IMR-90 (cell line): ENCODE measurements around the gene SEH1L. TPM values are rescaled to one million over a fixed set of nuclear protein-coding genes. Genes with fewer than 3 reads are reported as not detected.

ENCODE experiments used
- ATAC-seq: fragments of 200-7000 bp; cut with Tn5 transposase; 2 replicates; pipeline ENCODE4 v1.9.1; 2020; ENCODE audit warnings: low read depth, mild to moderate bottlenecking, moderate library complexity
- BruUV-seq: library from RNA; stranded (reverse); fragments of 400-500 nt; replicated peaks from 2 replicates; lab custom pipeline; 2021; lab: Mats Ljungman, UMichigan
- CTCF ChIA-PET: fragments of 300-600 bp; formaldehyde crosslinking; extraction: SDS; loops from one replicate; lab custom pipeline; 2021; ENCODE audit warnings: antibody characterized with exemption; lab: Yijun Ruan, JAX
- POLR2A ChIA-PET: fragments of 300-600 bp; sonication (Branson Sonifier 250); formaldehyde crosslinking; loops from one replicate; lab custom pipeline; 2022; ENCODE audit warnings: antibody characterized with exemption; ENCODE audit not compliant: unreplicated experiment; lab: Charles Lee
- DNase-seq: peaks from one replicate; pipeline ENCODE4 v3.0.0; 2013
- H2AFZ ChIP-seq: replicated peaks from 2 replicates; pipeline ENCODE3; 2013; ENCODE audit warnings: low read length, mild to moderate bottlenecking; ENCODE audit not compliant: poor library complexity
- H2AK5ac ChIP-seq: 2 replicates; pipeline ENCODE4 v1.6.1; 2013; ENCODE audit warnings: low read depth, low read length, inconsistent platforms
- H2AK9ac ChIP-seq: replicated peaks from 2 replicates; pipeline ENCODE3; 2013; ENCODE audit warnings: mild to moderate bottlenecking, low read depth, low read length, moderate library complexity; ENCODE audit not compliant: poor library complexity
- H2BK120ac ChIP-seq: 2 replicates; pipeline ENCODE4 v1.6.1; 2013; ENCODE audit warnings: low read depth, low read length, inconsistent platforms
- H2BK15ac ChIP-seq: 3 replicates; pipeline ENCODE4 v1.6.1; 2013; ENCODE audit warnings: low read depth, low read length, inconsistent platforms
- H2BK20ac ChIP-seq: 2 replicates; pipeline ENCODE4 v1.6.1; 2013; ENCODE audit warnings: low read depth, mild to moderate bottlenecking, inconsistent platforms, low read length, moderate library complexity
- H2BK5ac ChIP-seq: 2 replicates; pipeline ENCODE4 v1.6.1; 2013; ENCODE audit warnings: mild to moderate bottlenecking, low read depth, low read length, inconsistent platforms; ENCODE audit not compliant: poor library complexity, severe bottlenecking
- H3K14ac ChIP-seq: replicated peaks from 2 replicates; pipeline ENCODE4 v1.6.1; 2013; ENCODE audit warnings: low read depth, low read length, inconsistent platforms
- H3K18ac ChIP-seq: 2 replicates; pipeline ENCODE4 v1.6.1; 2013; ENCODE audit warnings: low read depth, low read length, control low read depth
- H3K23ac ChIP-seq: 2 replicates; pipeline ENCODE4 v1.6.1; 2013; ENCODE audit warnings: low read depth, low read length, inconsistent platforms
- H3K27ac ChIP-seq: 2 replicates; pipeline ENCODE4 v1.5.1; 2013; ENCODE audit warnings: mild to moderate bottlenecking, control low read depth, low read length; ENCODE audit not compliant: insufficient read depth
- H3K27me3 ChIP-seq: 2 replicates; pipeline ENCODE4 v1.6.1; 2013; ENCODE audit warnings: low read length; ENCODE audit not compliant: control insufficient read depth, insufficient read depth
- H3K36me3 ChIP-seq: 2 replicates; pipeline ENCODE4 v1.6.1; 2013; ENCODE audit warnings: low read length, mixed read lengths; ENCODE audit not compliant: control insufficient read depth, insufficient read depth
- H3K4ac ChIP-seq: 2 replicates; pipeline ENCODE4 v1.6.1; 2013; ENCODE audit warnings: low read depth, low read length, inconsistent platforms
- H3K4me1 ChIP-seq: 2 replicates; pipeline ENCODE4 v1.6.1; 2013; ENCODE audit warnings: low read length, mixed read lengths; ENCODE audit not compliant: control insufficient read depth, insufficient read depth
- H3K4me2 ChIP-seq: 2 replicates; pipeline ENCODE4 v1.6.1; 2013; ENCODE audit warnings: low read depth, mild to moderate bottlenecking, control low read depth, low read length, moderate library complexity
- H3K4me3 ChIP-seq: 2 replicates; pipeline ENCODE4 v1.5.1; 2013; ENCODE audit warnings: low read depth, mild to moderate bottlenecking, control low read depth, low read length, moderate library complexity; ENCODE audit not compliant: insufficient read depth
- H3K56ac ChIP-seq: 2 replicates; pipeline ENCODE4 v1.6.1; 2013; ENCODE audit warnings: low read length, inconsistent platforms; ENCODE audit not compliant: insufficient read depth; ENCODE audit errors: extremely low read depth
- H3K79me1 ChIP-seq, 2 experiments: 2 replicates each; pipeline ENCODE4 v1.6.1; 2013; ENCODE audit warnings: low read length in 2 of 2, inconsistent platforms in 1 of 2, low read depth in 1 of 2
- H3K9ac ChIP-seq: 2 replicates; pipeline ENCODE4 v1.6.1; 2013; ENCODE audit warnings: low read depth, low read length, control low read depth
- H3K9me1 ChIP-seq: 2 replicates; pipeline ENCODE4 v1.6.1; 2013; ENCODE audit warnings: low read length, inconsistent platforms; ENCODE audit not compliant: insufficient read depth
- H3K9me3 ChIP-seq: 2 replicates; pipeline ENCODE4 v1.6.1; 2013; ENCODE audit warnings: low read length; ENCODE audit not compliant: control insufficient read depth, insufficient read depth
- H4K20me1 ChIP-seq: 2 replicates; pipeline ENCODE4 v1.6.1; 2013; ENCODE audit warnings: low read length, inconsistent platforms; ENCODE audit not compliant: insufficient read depth
- H4K5ac ChIP-seq: 2 replicates; pipeline ENCODE4 v1.6.1; 2013; ENCODE audit warnings: mild to moderate bottlenecking, low read depth, low read length, control low read depth
- H4K8ac ChIP-seq, 2 experiments: 2 replicates each; pipeline ENCODE4 v1.6.1; 2013; ENCODE audit warnings: low read depth in 2 of 2, low read length in 2 of 2, control low read depth in 1 of 2, inconsistent platforms in 1 of 2
- H4K91ac ChIP-seq: 2 replicates; pipeline ENCODE4 v1.6.1; 2013; ENCODE audit warnings: low read depth, low read length, inconsistent platforms; ENCODE audit not compliant: insufficient read depth
- BHLHE40 ChIP-seq: fragments of 150-350 bp; IDR thresholded peaks from 2 replicates; pipeline ENCODE4 v1.6.1; 2016; ENCODE audit warnings: mild to moderate bottlenecking, low read depth, low read length
- MAFK ChIP-seq: IDR thresholded peaks from 2 replicates; pipeline ENCODE4 v1.6.1; 2012; ENCODE audit warnings: low read depth, low read length, improper control_type of control experiment
- MAZ ChIP-seq: IDR thresholded peaks from 2 replicates; pipeline ENCODE4 v1.6.1; 2012; ENCODE audit warnings: low read depth, mild to moderate bottlenecking, low read length, improper control_type of control experiment, moderate library complexity, borderline replicate concordance
- RAD21 ChIP-seq: IDR thresholded peaks from 2 replicates; pipeline ENCODE4 v1.6.1; 2012; ENCODE audit warnings: low read length, improper control_type of control experiment
- RCOR1 ChIP-seq: IDR thresholded peaks from 2 replicates; pipeline ENCODE4 v1.6.1; 2012; ENCODE audit warnings: mild to moderate bottlenecking, low read length, improper control_type of control experiment; ENCODE audit not compliant: insufficient replicate concordance
- RFX5 ChIP-seq: IDR thresholded peaks from 2 replicates; pipeline ENCODE4 v1.8.0; 2012; ENCODE audit warnings: low read depth, mild to moderate bottlenecking, low read length, moderate library complexity
- SMC3 ChIP-seq: fragments of 150-350 bp; IDR thresholded peaks from 2 replicates; pipeline ENCODE4 v1.6.1; 2016; ENCODE audit warnings: low read depth, mild to moderate bottlenecking, antibody characterized with exemption, low read length, moderate library complexity
- USF2 ChIP-seq: fragments of 150-350 bp; IDR thresholded peaks from 2 replicates; pipeline ENCODE4 v1.6.1; 2017; ENCODE audit warnings: mild to moderate bottlenecking, antibody characterized with exemption, low read length, low read depth
- WGBS, 2 experiments: methylation state at CpG; one replicate each; pipeline versions ENCODE4 v1.1.5 to v1.1.7; 2013; ENCODE audit warnings: missing lambda C conversion rate in 2 of 2; ENCODE audit not compliant: insufficient read length in 1 of 2; ENCODE audit errors: extremely low coverage in 2 of 2; 5-methylcytosine and 5-hydroxymethylcytosine counted together
- dilution Hi-C: fragments of 300-500 bp; cut with HindIII; formaldehyde crosslinking; loops from one replicate; pipeline ENCODE4 v1.14.3; 2018; ENCODE audit warnings: low sequenced_read_pairs; ENCODE audit not compliant: unreplicated experiment
- in situ Hi-C: fragments of 300-500 bp; cut with MboI; formaldehyde crosslinking; loops from 3 replicates; pipeline ENCODE4 v1.14.3; 2019; ENCODE audit warnings: low sequenced_read_pairs, inconsistent platforms, mixed read lengths
- intact Hi-C: fragments of 100-400 bp; cut with micrococcal nuclease; formaldehyde crosslinking; loops from 2 replicates; pipeline ENCODE4 v1.10.0; 2022
- polyA plus RNA-seq, 3 experiments: library from polyadenylated mRNA; depleted of rRNA; stranded (reverse); fragments of >200 nt; gene quantifications; 2 replicates each; pipeline ENCODE4 v1.2.3, GENCODE V29; 2012; ENCODE audit warnings: low replicate concordance in 1 of 3
- total RNA-seq: library from RNA; depleted of rRNA; stranded (reverse); fragments of >200 nt; gene quantifications from 2 replicates; pipeline ENCODE4 v1.2.3, GENCODE V29; 2012

Gene SEH1L
- total and polyA plus RNA-seq, 2 of the 4 experiments (the other 2 are of a cell fraction) = 27.6 to 45.5 TPM

GRCh38 chr18:12968619-12969018 is 20.8 kb downstream of the SEH1L start:
- Histone ChIP-seq H3K9me1 (peaks cover 5% of the 10 kb centered on the region; the same call in 1 of the 2 replicates), H3K4me1 (no peaks in the 10 kb centered on the region), H3K9me3 (no peaks in the 10 kb centered on the region), H3K4me3 (no peak overlapping the region), H4K8ac (no peak overlapping the region), H3K27me3 (no peaks in the 10 kb centered on the region), H4K91ac (no peak overlapping the region), H3K27ac (no peak overlapping the region), H3K56ac (no peak overlapping the region), H3K4ac (no peak overlapping the region), H3K14ac (no peak overlapping the region), H3K23ac (no peak overlapping the region), H2AFZ (no peak overlapping the region), H4K5ac (no peak overlapping the region), H3K18ac (no peak overlapping the region), H3K9ac (no peak overlapping the region), H2BK15ac (no peak overlapping the region), H2AK5ac (no peak overlapping the region), H4K20me1 (no peaks in the 10 kb centered on the region), H3K79me1 (peaks cover 10 to 15% of the 10 kb centered on the region in 2 experiments), H3K4me2 (no peak overlapping the region), H3K36me3 (peaks cover 23% of the 10 kb centered on the region), H2BK120ac (no peak overlapping the region), H2BK20ac (no peak overlapping the region), H2BK5ac (no peak overlapping the region), H2AK9ac (no peak overlapping the region)
- ATAC-seq (no peak), DNase-seq (no peak)
- no peak for TF ChIP-seq RCOR1
- TF ChIP-seq MAFK = no peak
- no peak for TF ChIP-seq USF2
- TF ChIP-seq BHLHE40 = no peak
- TF ChIP-seq SMC3 = no peak
- TF ChIP-seq RFX5 = no peak
- no peak for TF ChIP-seq MAZ
- no peak for TF ChIP-seq RAD21
- dilution Hi-C loops = no loop called here
- no TSS peak for BruUV-seq
- in situ Hi-C loops = no loop called here
- ChIA-PET POLR2A (no interaction called here), CTCF (no interaction called here)
- WGBS, 2 experiments = no CpG with 5 or more reads among the region's 6 CpGs
- intact Hi-C loops = no loop called here
